ENCODE results near the gene SPRYD7.

- no peak for TF ChIP-seq CTCF (CRISPR knock-in tag; IDR thresholded peaks at IDR 0.05)
- no peak for TF ChIP-seq ZBTB44 (CRISPR knock-in tag; IDR thresholded peaks at IDR 0.05)
- no peak for TF ChIP-seq TCF7L2 (IDR thresholded peaks at IDR 0.05; ENCODE audit: low read depth, low read length)
- TF ChIP-seq ZBTB26 (CRISPR knock-in tag; IDR thresholded peaks at IDR 0.05; ENCODE audit: borderline replicate concordance) = no peak
- no peak for TF ChIP-seq MAX (IDR thresholded peaks at IDR 0.05)
- TF ChIP-seq PATZ1 (CRISPR knock-in tag; IDR thresholded peaks at IDR 0.05) = no peak
- TF ChIP-seq EP300 (IDR thresholded peaks at IDR 0.05; ENCODE audit: low read depth in 2 of 2, low read length in 2 of 2) = no peak
- TF ChIP-seq EP300 (CRISPR knock-in tag; IDR thresholded peaks at IDR 0.05; ENCODE audit: borderline replicate concordance) = no peak
- TF ChIP-seq ZNF512 (CRISPR knock-in tag; IDR thresholded peaks at IDR 0.05) = no peak
- TF ChIP-seq ZNF891 (CRISPR knock-in tag; IDR thresholded peaks at IDR 0.05) = no peak
Observed at GRCh38 chr13:49878682-49879081, 57.5 kb downstream of the SPRYD7 start.
